Hepatic stellate cell (primary cell): ENCODE results near the gene IFITM5.

ENCODE experiments used
- DNase-seq: peaks from one replicate; pipeline ENCODE4 v3.0.0; 2011; ENCODE audit warnings: low spot score

IFITM5 gene

GRCh38 chr11:266676-267439, 32.5 kb downstream of the IFITM5 start:
- no peak for DNase-seq

- DNase-seq: no peak
Measured at GRCh38 chr11:261624-262023, 37.7 kb downstream of the IFITM5 start.

GRCh38 chr11:259413-259812, 39.9 kb downstream of the IFITM5 start:
- DNase-seq: no peak

- DNase-seq: no peak
Measured at GRCh38 chr11:257766-258493, 41.4 kb downstream of the IFITM5 start.

- no peak for DNase-seq
Measured at GRCh38 chr11:256952-257737, 42.2 kb downstream of the IFITM5 start.

- no peak for DNase-seq
Measured at GRCh38 chr11:255816-256215, 43.5 kb downstream of the IFITM5 start.

- DNase-seq: no peak
Measured at GRCh38 chr11:255176-255575, 44.1 kb downstream of the IFITM5 start.

GRCh38 chr11:253886-254270, 45.4 kb downstream of the IFITM5 start:
- DNase-seq: no peak

- no peak for DNase-seq
Measured at GRCh38 chr11:253160-253885, 46.0 kb downstream of the IFITM5 start.

GRCh38 chr11:252666-253065, 46.7 kb downstream of the IFITM5 start:
- no peak for DNase-seq

GRCh38 chr11:251550-251949, 47.8 kb downstream of the IFITM5 start:
- no peak for DNase-seq

- DNase-seq: peak; percentile 46
Measured at GRCh38 chr11:250740-251299, 48.5 kb downstream of the IFITM5 start.

GRCh38 chr11:250274-250673, 49.1 kb downstream of the IFITM5 start:
- DNase-seq: no peak

- no peak for DNase-seq
Measured at GRCh38 chr11:249062-249461, 50.3 kb downstream of the IFITM5 start.
